Measurements from ENCODE around the gene KCNK6. TPM values are rescaled to one million over a fixed set of nuclear protein-coding genes. Genes with fewer than 3 reads are reported as not detected.
A peak's percentile ranks its signal among the peaks of the same experiment; 100 is the strongest.

KCNK6 gene
- total RNA-seq, 6 experiments from 2014 or later = 1.1 to 3.1 (median 2.2) TPM

DNA sequence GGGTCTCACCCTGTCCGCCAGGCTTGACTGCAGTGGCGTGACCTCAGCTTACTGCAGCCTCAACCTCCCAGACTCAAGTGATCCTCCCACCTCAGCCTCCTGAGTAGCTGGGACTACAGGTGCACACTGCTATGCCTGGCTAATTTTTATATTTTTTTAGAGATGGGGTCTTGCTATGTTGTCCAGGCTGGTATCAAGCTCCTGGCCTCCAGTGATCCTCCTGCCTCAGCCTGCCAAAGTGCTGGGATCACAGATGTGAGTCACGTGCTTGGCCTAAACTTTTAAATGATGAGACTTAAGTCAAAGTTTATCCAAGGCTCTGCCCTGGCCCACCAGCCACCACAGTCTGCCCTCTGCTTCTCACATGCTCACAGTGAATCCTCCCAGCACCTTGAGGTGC, 13.4 kb upstream of the KCNK6 start:
- Histone ChIP-seq H3K4me1 (no peaks in the 10 kb centered on the region), H3K27ac (no peak overlapping the region), H3K27me3 (no peaks in the 10 kb centered on the region), H3K9me3 (no peaks in the 10 kb centered on the region), H3K4me3 (no peak overlapping the region), H3K36me3 (peaks cover 0 to 3% (median 0%) of the 10 kb centered on the region in 4 donors)
- ATAC-seq (no peak), DNase-seq (no peak)
- WGBS (ENCODE audit: insufficient coverage, low coverage, low lambda C conversion rate, missing lambda C conversion rate) = 100% methylated on average over 1 of the region's 3 CpGs
- intact Hi-C loops (cut with DNase I) = no loop called here
- TF ChIP-seq, protein P1, sequence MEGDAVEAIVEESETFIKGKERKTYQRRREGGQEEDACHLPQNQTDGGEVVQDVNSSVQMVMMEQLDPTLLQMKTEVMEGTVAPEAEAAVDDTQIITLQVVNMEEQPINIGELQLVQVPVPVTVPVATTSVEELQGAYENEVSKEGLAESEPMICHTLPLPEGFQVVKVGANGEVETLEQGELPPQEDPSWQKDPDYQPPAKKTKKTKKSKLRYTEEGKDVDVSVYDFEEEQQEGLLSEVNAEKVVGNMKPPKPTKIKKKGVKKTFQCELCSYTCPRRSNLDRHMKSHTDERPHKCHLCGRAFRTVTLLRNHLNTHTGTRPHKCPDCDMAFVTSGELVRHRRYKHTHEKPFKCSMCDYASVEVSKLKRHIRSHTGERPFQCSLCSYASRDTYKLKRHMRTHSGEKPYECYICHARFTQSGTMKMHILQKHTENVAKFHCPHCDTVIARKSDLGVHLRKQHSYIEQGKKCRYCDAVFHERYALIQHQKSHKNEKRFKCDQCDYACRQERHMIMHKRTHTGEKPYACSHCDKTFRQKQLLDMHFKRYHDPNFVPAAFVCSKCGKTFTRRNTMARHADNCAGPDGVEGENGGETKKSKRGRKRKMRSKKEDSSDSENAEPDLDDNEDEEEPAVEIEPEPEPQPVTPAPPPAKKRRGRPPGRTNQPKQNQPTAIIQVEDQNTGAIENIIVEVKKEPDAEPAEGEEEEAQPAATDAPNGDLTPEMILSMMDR (IDR thresholded peaks at IDR 0.05) = no peak
- TF ChIP-seq POLR2A (IDR thresholded peaks at IDR 0.05) = no peak

DNA sequence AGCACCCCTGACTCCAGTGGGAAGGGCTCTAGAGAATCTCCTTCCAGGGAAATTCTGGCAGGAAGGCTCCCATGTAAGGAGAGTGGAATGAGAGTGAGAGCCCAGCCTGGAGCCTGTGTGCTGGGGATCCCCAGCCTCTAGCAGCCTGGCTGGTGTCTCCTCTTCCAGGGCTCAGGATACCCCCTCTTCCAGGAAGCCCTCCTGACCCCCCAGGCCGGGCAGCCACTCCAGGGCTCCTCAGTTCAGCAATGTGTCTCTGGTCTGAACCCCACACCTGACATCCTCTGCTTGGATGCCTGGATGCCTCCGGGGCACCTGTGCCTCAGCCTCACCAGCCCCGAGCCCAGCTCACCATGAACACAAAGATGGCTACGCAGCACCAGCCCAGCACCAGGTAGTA, 12.6 kb upstream of the KCNK6 start:
- no peaks in the 10 kb centered on the region for H3K27me3 ChIP-seq
- DNase-seq (no peak), ATAC-seq (no peak)
- H3K9me3 ChIP-seq = no peaks in the 10 kb centered on the region
- WGBS (ENCODE audit: insufficient coverage, low coverage, low lambda C conversion rate, missing lambda C conversion rate) = 92% methylated on average over 2 of the region's 4 CpGs
- TF ChIP-seq POLR2A (IDR thresholded peaks at IDR 0.05) = no peak
- TF ChIP-seq, protein P1 (IDR thresholded peaks at IDR 0.05) = no peak
- no peaks in the 10 kb centered on the region for H3K4me1 ChIP-seq
- H3K27ac ChIP-seq = no peak overlapping the region
- intact Hi-C loops (cut with DNase I) = no loop called here
- peaks cover 0 to 3% (median 0%) of the 10 kb centered on the region in 4 donors for H3K36me3 ChIP-seq
- no peak overlapping the region for H3K4me3 ChIP-seq

DNA sequence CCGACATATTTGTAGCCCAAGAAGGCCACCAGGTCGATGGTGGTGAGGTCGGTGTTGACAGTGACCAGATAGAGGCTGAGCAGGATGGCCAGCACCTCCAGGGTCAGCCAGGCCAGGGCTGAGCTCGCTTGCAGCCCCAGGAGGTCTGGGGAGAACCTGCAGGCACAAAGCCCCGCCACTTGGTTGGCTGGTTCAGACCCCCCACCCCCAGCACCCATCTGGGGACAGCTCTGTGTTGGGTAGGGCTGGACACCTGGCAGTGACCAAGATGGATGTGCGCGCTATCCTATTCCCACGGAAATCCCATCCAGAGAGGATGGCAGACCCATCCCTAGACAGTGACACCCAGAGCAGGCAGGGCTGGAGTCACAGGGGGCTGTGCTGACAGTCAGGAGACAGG, 12.0 kb upstream of the KCNK6 start:
- 80% methylated on average over 1 of the region's 8 CpGs for whole genome bisulfite sequencing (ENCODE audit: insufficient coverage, low coverage, low lambda C conversion rate, missing lambda C conversion rate)
- intact Hi-C loops (cut with DNase I) = no loop called here
- no peak for DNase-seq

DNA sequence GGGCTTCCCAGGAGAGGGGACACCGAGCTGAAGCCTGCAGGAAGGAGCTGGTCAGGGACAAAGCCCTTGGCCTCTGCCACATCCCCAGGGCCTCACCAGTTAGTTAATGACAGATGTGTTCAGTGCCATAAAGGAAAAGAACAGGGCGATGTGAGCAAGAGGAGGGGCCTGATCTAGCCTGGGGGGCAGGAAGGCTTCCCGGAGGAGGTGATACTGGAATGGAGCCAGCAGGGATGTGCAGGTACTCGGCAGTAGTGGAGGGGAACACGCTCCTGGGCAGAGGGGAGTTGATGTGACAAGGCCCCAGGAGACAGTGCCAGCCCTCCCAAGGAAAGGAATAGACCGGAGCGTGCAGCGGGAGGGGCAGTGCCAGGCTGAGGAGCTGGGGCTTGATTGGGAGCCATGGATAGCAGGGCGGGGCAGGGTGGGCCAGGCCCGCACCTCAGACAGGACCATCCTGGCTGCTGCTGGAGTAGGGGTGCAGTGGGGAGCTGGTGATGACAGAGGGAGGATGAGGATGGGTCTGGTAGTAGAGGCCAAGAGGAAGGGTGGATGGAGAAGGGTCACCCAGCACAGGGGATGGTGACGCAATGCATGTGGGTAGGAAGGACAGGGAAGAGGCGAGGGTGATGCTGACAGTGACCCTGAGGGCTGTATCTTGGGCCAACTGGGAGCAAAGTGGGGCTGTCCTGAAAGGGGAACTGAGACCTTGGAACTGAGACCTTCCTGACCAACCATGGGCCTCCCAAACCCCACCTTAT, 11.5 kb upstream of the KCNK6 start:
- TF ChIP-seq, protein P1 (IDR thresholded peaks at IDR 0.05) = no peak
- TF ChIP-seq POLR2A (IDR thresholded peaks at IDR 0.05) = no peak
- DNase-seq (no peak), ATAC-seq (peak in 3 of 4 donors; percentile 4 to 26 (median 18))
- H3K36me3 ChIP-seq = peaks cover 0 to 3% (median 0%) of the 10 kb centered on the region in 4 donors
- H3K27ac ChIP-seq = no peak overlapping the region
- no peaks in the 10 kb centered on the region for H3K4me1 ChIP-seq
- H3K4me3 ChIP-seq = no peak overlapping the region
- WGBS (ENCODE audit: insufficient coverage, low coverage, low lambda C conversion rate, missing lambda C conversion rate) = 82% methylated on average over 10 of the region's 12 CpGs
- H3K9me3 ChIP-seq = no peaks in the 10 kb centered on the region
- intact Hi-C loops (cut with DNase I) = no loop called here
- H3K27me3 ChIP-seq = no peaks in the 10 kb centered on the region

More for the DNA sequence above, 12.0 kb upstream of the KCNK6 start:
- no peak for TF ChIP-seq POLR2A (IDR thresholded peaks at IDR 0.05)
- TF ChIP-seq, protein P1 (IDR thresholded peaks at IDR 0.05) = no peak
- no peak overlapping the region for H3K4me3 ChIP-seq
- H3K4me1 ChIP-seq = no peaks in the 10 kb centered on the region
- no peaks in the 10 kb centered on the region for H3K9me3 ChIP-seq
- H3K27ac ChIP-seq = no peak overlapping the region
- no peak for ATAC-seq
- H3K36me3 ChIP-seq = peaks cover 0 to 3% (median 0%) of the 10 kb centered on the region in 4 donors
- no peaks in the 10 kb centered on the region for H3K27me3 ChIP-seq
